Mesendoderm (in vitro differentiated cells): ENCODE measurements around the gene ARL6IP4.
A peak's percentile ranks its signal among the peaks of the same experiment; 100 is the strongest.

Experiments
- DNase-seq: peaks from one replicate; pipeline ENCODE4 v3.0.0; 2013
- H2AK5ac ChIP-seq: 2 replicates; pipeline ENCODE4 v1.6.1; 2013; ENCODE audit warnings: low read length, inconsistent platforms
- H2BK120ac ChIP-seq: 2 replicates; pipeline ENCODE4 v1.6.1; 2013; ENCODE audit warnings: low read depth, mild to moderate bottlenecking, low read length, moderate library complexity, mixed read lengths
- H2BK15ac ChIP-seq: replicated peaks from 2 replicates; pipeline ENCODE4 v1.6.1; 2013; ENCODE audit warnings: low read depth, mild to moderate bottlenecking, moderate library complexity
- H2BK5ac ChIP-seq: 2 replicates; pipeline ENCODE4 v1.6.1; 2013; ENCODE audit warnings: low read length, inconsistent platforms
- H3K18ac ChIP-seq: 2 replicates; pipeline ENCODE4 v1.6.1; 2013; ENCODE audit warnings: mild to moderate bottlenecking, low read length, mixed read lengths
- H3K23ac ChIP-seq: one replicate; pipeline ENCODE4 v1.6.1; 2013; ENCODE audit warnings: low read length
- H3K27ac ChIP-seq: 2 replicates; pipeline ENCODE4 v1.5.1; 2013; ENCODE audit warnings: low read depth, mild to moderate bottlenecking, inconsistent platforms, low read length, moderate library complexity
- H3K27me3 ChIP-seq: 2 replicates; pipeline ENCODE4 v1.6.1; 2013; ENCODE audit warnings: low read length, control low read depth, mild to moderate bottlenecking, inconsistent platforms; ENCODE audit not compliant: insufficient read depth, poor library complexity
- H3K36me3 ChIP-seq: 2 replicates; pipeline ENCODE4 v1.6.1; 2013; ENCODE audit warnings: low read length, inconsistent platforms; ENCODE audit not compliant: control insufficient read depth, insufficient read depth
- H3K4ac ChIP-seq: one replicate; pipeline ENCODE4 v1.6.1; 2013; ENCODE audit warnings: low read depth, mild to moderate bottlenecking, low read length, moderate library complexity
- H3K4me1 ChIP-seq: 2 replicates; pipeline ENCODE4 v1.6.1; 2013; ENCODE audit warnings: low read depth, low read length, inconsistent platforms; ENCODE audit not compliant: control insufficient read depth
- H3K4me2 ChIP-seq: 2 replicates; pipeline ENCODE4 v1.6.1; 2013; ENCODE audit warnings: low read length
- H3K4me3 ChIP-seq: 2 replicates; pipeline ENCODE4 v1.5.1; 2013; ENCODE audit warnings: mild to moderate bottlenecking, low read length
- H3K56ac ChIP-seq: one replicate; pipeline ENCODE4 v1.6.1; 2013; ENCODE audit warnings: low read length
- H3K79me1 ChIP-seq: 2 replicates; pipeline ENCODE4 v1.6.1; 2013; ENCODE audit warnings: low read length, inconsistent platforms
- H3K79me2 ChIP-seq: 2 replicates; pipeline ENCODE4 v1.6.1; 2013; ENCODE audit warnings: mild to moderate bottlenecking, low read length; ENCODE audit not compliant: control insufficient read depth, insufficient read depth
- H3K9ac ChIP-seq: 2 replicates; pipeline ENCODE4 v1.6.1; 2013; ENCODE audit warnings: low read length, inconsistent platforms
- H4K5ac ChIP-seq: one replicate; pipeline ENCODE4 v1.6.1; 2013; ENCODE audit warnings: low read length
- H4K8ac ChIP-seq: one replicate; pipeline ENCODE4 v1.6.1; 2013; ENCODE audit warnings: low read depth, mild to moderate bottlenecking, control low read depth, low read length, moderate library complexity
- WGBS: extraction: QIAGEN DNeasy Blood & Tissue Kit; methylation state at CpG from one replicate; pipeline ENCODE4 v1.1.7; 2013; ENCODE audit warnings: low lambda C conversion rate, missing lambda C conversion rate; ENCODE audit not compliant: insufficient coverage; ENCODE audit errors: extremely low coverage; 5-methylcytosine and 5-hydroxymethylcytosine counted together

ARL6IP4 gene

GRCh38 chr12:122974274-122974891, 6.1 kb upstream of the ARL6IP4 start:
- H3K9ac ChIP-seq: peak overlapping the region; percentile 97
- H2BK15ac ChIP-seq: peak overlapping the region; percentile 22
- DNase-seq: peak; percentile 99
- peak overlapping the region; percentile 78 for H3K4me3 ChIP-seq
- H4K5ac ChIP-seq: no peak overlapping the region
- no peaks in the 10 kb centered on the region for H3K27me3 ChIP-seq
- H3K56ac ChIP-seq: peak overlapping the region; percentile 95
- H3K4me2 ChIP-seq: peak overlapping the region; percentile 88
- peak overlapping the region; percentile 75 for H2BK5ac ChIP-seq
- no peak overlapping the region for H3K23ac ChIP-seq
- H2AK5ac ChIP-seq: no peak overlapping the region
- no peak overlapping the region for H4K8ac ChIP-seq
- peaks cover 3% of the 10 kb centered on the region for H3K4me1 ChIP-seq
- H3K36me3 ChIP-seq: peaks cover 1% of the 10 kb centered on the region
- H3K79me2 ChIP-seq: peaks cover 5% of the 10 kb centered on the region
- H2BK120ac ChIP-seq: peak overlapping the region; percentile 62
- no CpG with 5 or more reads among the region's 32 CpGs for WGBS
- peaks cover 10% of the 10 kb centered on the region for H3K79me1 ChIP-seq
- H3K18ac ChIP-seq: peak overlapping the region; percentile 97
- H3K4ac ChIP-seq: peak overlapping the region; percentile 95
- H3K27ac ChIP-seq: peak overlapping the region; percentile 80

- H2BK5ac ChIP-seq: peak within 1 kb of the TSS; percentile 75
- H3K9ac ChIP-seq: peak within 1 kb of the TSS; percentile 97
- H4K5ac ChIP-seq: no peak within 1 kb of the TSS
- H2AK5ac ChIP-seq: peak within 1 kb of the TSS; percentile 6
- peak within 1 kb of the TSS; percentile 22 for H2BK15ac ChIP-seq
- H3K36me3 ChIP-seq: peaks cover 1% of the 10 kb centered on the region
- peak within 1 kb of the TSS; percentile 78 for H3K4me3 ChIP-seq
- peak within 1 kb of the TSS; percentile 95 for H3K4ac ChIP-seq
- DNase-seq: peak; percentile 94
- H3K18ac ChIP-seq: peak within 1 kb of the TSS; percentile 97
- H3K27ac ChIP-seq: peak within 1 kb of the TSS; percentile 80
- no peaks in the 10 kb centered on the region for H3K27me3 ChIP-seq
- peaks cover 5% of the 10 kb centered on the region for H3K79me2 ChIP-seq
- peak within 1 kb of the TSS; percentile 62 for H2BK120ac ChIP-seq
- no peak within 1 kb of the TSS for H4K8ac ChIP-seq
- peak within 1 kb of the TSS; percentile 89 for H3K4me2 ChIP-seq
- peak within 1 kb of the TSS; percentile 98 for H3K23ac ChIP-seq
- H3K4me1 ChIP-seq: peaks cover 6% of the 10 kb centered on the region
- H3K56ac ChIP-seq: peak within 1 kb of the TSS; percentile 99
- peaks cover 10% of the 10 kb centered on the region for H3K79me1 ChIP-seq
- no CpG with 5 or more reads among the region's 66 CpGs for WGBS
Observed at GRCh38 chr12:122974892-122975789, 5.3 kb upstream of the ARL6IP4 start, which contains the start of gene OGFOD2. Gene OGFOD2 (plus strand): TSS chr12:122975244. CDS start chr12:122975252, 8 bp downstream.

GRCh38 chr12:122975790-122976647, 4.5 kb upstream of the ARL6IP4 start:
- Histone ChIP-seq H3K4me2 (peak overlapping the region; percentile 89), H3K79me1 (peaks cover 11% of the 10 kb centered on the region), H3K4me3 (peak overlapping the region; percentile 73), H3K18ac (no peak overlapping the region), H3K56ac (peak overlapping the region; percentile 99), H3K27ac (no peak overlapping the region), H2BK15ac (no peak overlapping the region), H3K36me3 (peaks cover 1% of the 10 kb centered on the region), H2AK5ac (peak overlapping the region; percentile 6), H3K79me2 (peaks cover 5% of the 10 kb centered on the region), H4K5ac (no peak overlapping the region), H3K9ac (peak overlapping the region; percentile 97), H4K8ac (no peak overlapping the region), H2BK120ac (no peak overlapping the region), H3K23ac (peak overlapping the region; percentile 48), H3K4ac (no peak overlapping the region), H3K27me3 (no peaks in the 10 kb centered on the region), H2BK5ac (no peak overlapping the region), H3K4me1 (peaks cover 6% of the 10 kb centered on the region)
- WGBS: no CpG with 5 or more reads among the region's 8 CpGs
- peak; percentile 50 for DNase-seq

- no peak overlapping the region for H3K27ac ChIP-seq
- no peak overlapping the region for H3K4me2 ChIP-seq
- WGBS: no CpG with 5 or more reads among the region's 15 CpGs
- no peak overlapping the region for H3K4me3 ChIP-seq
- no peak overlapping the region for H3K18ac ChIP-seq
- H3K79me2 ChIP-seq: peaks cover 11% of the 10 kb centered on the region
- DNase-seq: no peak
- no peak overlapping the region for H3K23ac ChIP-seq
- H3K4me1 ChIP-seq: peaks cover 8% of the 10 kb centered on the region
- H4K5ac ChIP-seq: no peak overlapping the region
- H3K27me3 ChIP-seq: no peaks in the 10 kb centered on the region
- H2AK5ac ChIP-seq: no peak overlapping the region
- H3K36me3 ChIP-seq: peaks cover 1% of the 10 kb centered on the region
- H3K79me1 ChIP-seq: peaks cover 17% of the 10 kb centered on the region
- no peak overlapping the region for H3K9ac ChIP-seq
- peak overlapping the region; percentile 25 for H3K56ac ChIP-seq
- no peak overlapping the region for H3K4ac ChIP-seq
- H2BK5ac ChIP-seq: no peak overlapping the region
- no peak overlapping the region for H4K8ac ChIP-seq
- H2BK120ac ChIP-seq: no peak overlapping the region
- H2BK15ac ChIP-seq: no peak overlapping the region
Observed at GRCh38 chr12:122976648-122976975, 3.9 kb upstream of the ARL6IP4 start.

- peaks cover 15% of the 10 kb centered on the region for H3K79me2 ChIP-seq
- H2BK15ac ChIP-seq: no peak overlapping the region
- no CpG with 5 or more reads among the region's 6 CpGs for WGBS
- peaks cover 9% of the 10 kb centered on the region for H3K4me1 ChIP-seq
- H3K18ac ChIP-seq: no peak overlapping the region
- H3K4me3 ChIP-seq: no peak overlapping the region
- no peak overlapping the region for H2AK5ac ChIP-seq
- H2BK120ac ChIP-seq: no peak overlapping the region
- H3K79me1 ChIP-seq: peaks cover 21% of the 10 kb centered on the region
- H3K23ac ChIP-seq: no peak overlapping the region
- H3K27ac ChIP-seq: no peak overlapping the region
- H3K9ac ChIP-seq: no peak overlapping the region
- DNase-seq: no peak
- H3K36me3 ChIP-seq: peaks cover 1% of the 10 kb centered on the region
- no peak overlapping the region for H4K8ac ChIP-seq
- H3K56ac ChIP-seq: no peak overlapping the region
- no peaks in the 10 kb centered on the region for H3K27me3 ChIP-seq
- H4K5ac ChIP-seq: no peak overlapping the region
- no peak overlapping the region for H2BK5ac ChIP-seq
- no peak overlapping the region for H3K4me2 ChIP-seq
- no peak overlapping the region for H3K4ac ChIP-seq
Observed at GRCh38 chr12:122977153-122977552, 3.3 kb upstream of the ARL6IP4 start.
